BLaER1 (cell line): ENCODE data around the gene SURF1.

ENCODE experiments used
- H3K27ac ChIP-seq: shearing (Covaris generic); formaldehyde crosslinking; 2 replicates; pipeline ENCODE4 v1.8.1; 2022
- H3K27me3 ChIP-seq: shearing (Covaris generic); formaldehyde crosslinking; 2 replicates; pipeline ENCODE4 v1.8.1; 2022
- H3K36me3 ChIP-seq: shearing (Covaris generic); formaldehyde crosslinking; 2 replicates; pipeline ENCODE4 v1.8.1; 2022
- H3K4me1 ChIP-seq: shearing (Covaris generic); formaldehyde crosslinking; 2 replicates; pipeline ENCODE4 v1.8.1; 2022
- H3K4me2 ChIP-seq: shearing (Covaris generic); formaldehyde crosslinking; 2 replicates; pipeline ENCODE4 v1.8.1; 2022
- H3K4me3 ChIP-seq: shearing (Covaris generic); formaldehyde crosslinking; 2 replicates; pipeline ENCODE4 v1.8.1; 2022
- H3K9ac ChIP-seq: shearing (Covaris generic); formaldehyde crosslinking; 2 replicates; pipeline ENCODE4 v1.8.1; 2022
- H3K9me3 ChIP-seq: shearing (Covaris generic); formaldehyde crosslinking; 2 replicates; pipeline ENCODE4 v1.8.1; 2022
- H4K20me1 ChIP-seq: shearing (Covaris generic); formaldehyde crosslinking; 2 replicates; pipeline ENCODE4 v1.8.1; 2022
- Cebpa-rat ChIP-seq: shearing (Covaris generic); IDR thresholded peaks from 2 replicates; pipeline ENCODE4 v1.8.1; 2022

SURF1 gene, protein sequence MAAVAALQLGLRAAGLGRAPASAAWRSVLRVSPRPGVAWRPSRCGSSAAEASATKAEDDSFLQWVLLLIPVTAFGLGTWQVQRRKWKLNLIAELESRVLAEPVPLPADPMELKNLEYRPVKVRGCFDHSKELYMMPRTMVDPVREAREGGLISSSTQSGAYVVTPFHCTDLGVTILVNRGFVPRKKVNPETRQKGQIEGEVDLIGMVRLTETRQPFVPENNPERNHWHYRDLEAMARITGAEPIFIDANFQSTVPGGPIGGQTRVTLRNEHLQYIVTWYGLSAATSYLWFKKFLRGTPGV

DNA sequence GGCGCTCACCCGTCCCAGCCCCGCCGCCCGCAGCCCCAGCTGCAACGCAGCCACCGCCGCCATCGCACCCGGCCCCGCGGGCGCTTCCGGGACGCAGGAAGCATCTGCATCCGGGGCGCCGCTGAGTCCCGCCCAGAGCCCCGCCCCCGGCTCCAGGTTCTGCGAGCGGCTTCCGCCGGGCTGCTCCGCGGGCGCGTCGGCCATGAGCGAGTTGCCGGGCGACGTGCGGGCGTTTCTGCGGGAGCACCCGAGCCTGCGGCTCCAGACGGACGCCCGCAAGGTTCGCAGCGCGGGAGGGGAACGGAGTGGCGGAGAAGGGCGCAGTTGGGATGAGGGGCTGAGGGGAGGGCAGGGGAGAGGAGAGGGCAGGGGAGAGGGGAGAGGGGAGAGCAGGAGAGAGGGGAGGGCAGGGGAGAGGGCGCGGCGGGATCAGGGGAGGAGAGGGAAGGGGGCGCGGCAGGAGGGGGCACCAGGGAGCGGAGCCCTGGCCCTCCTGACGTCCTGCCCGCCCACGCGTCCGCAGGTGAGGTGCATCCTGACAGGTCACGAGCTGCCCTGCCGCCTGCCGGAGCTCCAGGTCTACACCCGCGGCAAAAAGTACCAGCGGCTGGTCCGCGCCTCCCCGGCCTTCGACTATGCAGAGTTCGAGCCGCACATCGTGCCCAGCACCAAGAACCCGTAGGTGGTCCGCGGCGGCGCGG lies at the start of gene SURF1, which contains the start of gene SURF2:
SURF1 (minus strand) TSS at position 97 of the 701 bp plus-strand sequence; CDS start at position 63, 34 bp downstream.
SURF2 (plus strand) TSS at position 160 of the 701 bp plus-strand sequence; CDS start at position 203, 43 bp downstream.
- no peaks in the 10 kb centered on the region for H3K9me3 ChIP-seq
- H3K27me3 ChIP-seq = no peaks in the 10 kb centered on the region
- peak within 1 kb of the TSS; percentile 81 for H3K4me3 ChIP-seq
- H3K36me3 ChIP-seq = peaks cover 63% of the 10 kb centered on the region
- peak within 1 kb of the TSS; percentile 100 for H3K4me2 ChIP-seq
- H3K9ac ChIP-seq = peak within 1 kb of the TSS; percentile 97
- peaks cover 87% of the 10 kb centered on the region for H4K20me1 ChIP-seq
- peaks cover 80% of the 10 kb centered on the region for H3K4me1 ChIP-seq
- TF ChIP-seq Cebpa-rat = no peak
- H3K27ac ChIP-seq = peak within 1 kb of the TSS; percentile 97

DNA sequence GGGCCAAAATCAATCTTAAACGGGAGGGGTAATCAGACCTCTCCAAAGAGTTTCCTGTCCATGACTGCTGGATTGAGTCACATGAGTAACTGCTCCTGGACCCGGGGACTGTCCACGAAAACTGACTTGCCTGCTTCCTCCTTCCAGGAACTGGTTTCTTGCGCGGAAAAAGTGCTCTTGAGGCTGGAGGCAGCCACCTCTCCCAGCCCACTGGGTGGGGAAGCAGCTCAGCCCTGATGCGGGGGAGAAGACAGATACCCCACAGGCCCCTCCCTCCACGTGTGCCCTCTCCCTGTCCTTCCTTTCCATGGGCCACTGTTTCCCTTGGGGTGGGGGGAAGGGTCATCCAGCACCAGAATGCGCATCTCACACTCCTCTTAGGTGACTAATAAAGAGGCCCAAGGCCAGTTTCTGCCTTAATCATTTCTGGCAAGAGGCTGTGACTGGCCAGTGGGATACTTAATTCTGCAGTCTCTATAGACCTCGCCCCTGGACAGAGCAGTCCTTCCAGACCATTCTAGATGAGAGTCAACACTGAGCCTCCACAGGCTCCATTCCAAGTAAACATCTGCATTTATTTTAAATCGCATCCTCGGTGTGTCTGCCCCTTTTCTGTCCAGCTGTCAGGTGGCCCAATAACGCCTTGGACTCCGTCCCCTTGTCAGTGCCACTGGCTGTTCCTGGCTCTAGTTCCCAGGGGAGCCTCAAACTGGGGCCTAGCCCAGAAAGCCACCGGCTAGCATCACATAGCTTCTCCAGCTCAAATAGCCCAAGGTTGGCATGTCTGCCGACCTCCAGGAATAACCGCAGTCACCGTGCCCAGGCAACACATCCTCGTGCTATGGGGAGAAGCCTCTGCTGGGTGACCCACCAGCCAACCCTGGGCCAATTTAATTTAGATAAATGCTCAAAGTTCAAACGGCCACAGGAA lies 49.5 kb upstream of the SURF1 start:
- Histone ChIP-seq H3K36me3 (peaks cover 97% of the 10 kb centered on the region), H4K20me1 (peaks cover 83% of the 10 kb centered on the region), H3K9me3 (no peaks in the 10 kb centered on the region), H3K27me3 (no peaks in the 10 kb centered on the region), H3K4me3 (no peak overlapping the region), H3K27ac (no peak overlapping the region), H3K4me2 (no peak overlapping the region), H3K4me1 (no peaks in the 10 kb centered on the region), H3K9ac (0 out of 2 replicates have a peak overlapping the region, but pooled peaks have one; percentile 6)
- no peak for TF ChIP-seq Cebpa-rat

- H3K36me3 ChIP-seq = peaks cover 94% of the 10 kb centered on the region
Observed at GRCh38 chr9:133404454-133405002, 48.2 kb upstream of the SURF1 start.

DNA sequence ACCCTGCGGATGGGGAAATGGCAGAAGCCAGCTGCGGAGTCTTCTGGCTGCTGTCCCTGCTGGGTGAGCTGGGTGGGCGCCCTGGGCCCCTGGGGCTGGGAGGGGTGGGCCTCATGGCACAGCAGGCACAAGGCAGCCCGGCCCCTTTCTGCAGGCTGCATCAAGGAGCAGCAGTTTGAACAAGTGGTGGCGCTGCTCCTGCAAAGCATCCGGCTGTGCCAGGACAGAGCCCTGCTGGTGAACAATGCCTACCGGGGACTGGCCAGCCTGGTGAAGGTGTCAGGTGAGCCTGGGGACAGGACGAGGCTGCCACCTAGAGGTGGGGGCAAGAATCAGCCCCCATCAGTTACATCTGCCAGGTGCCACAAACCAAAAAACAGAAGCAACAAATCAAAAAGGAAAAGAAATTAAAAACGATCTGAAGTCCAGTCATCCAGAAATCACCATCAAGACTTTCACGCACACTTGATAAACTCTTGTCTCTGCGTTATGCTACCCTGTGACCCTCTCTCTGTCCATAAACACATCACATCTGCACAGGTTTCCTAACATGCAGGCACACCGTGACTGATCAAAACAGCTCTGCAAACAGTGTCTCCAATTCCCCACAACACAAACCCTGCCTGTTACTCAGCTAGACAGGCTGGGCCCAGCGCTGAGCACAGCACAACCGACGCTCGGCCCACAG lies 47.6 kb upstream of the SURF1 start:
- no peaks in the 10 kb centered on the region for H3K27me3 ChIP-seq
- no peaks in the 10 kb centered on the region for H3K4me1 ChIP-seq
- H3K4me2 ChIP-seq = no peak overlapping the region
- H3K27ac ChIP-seq = no peak overlapping the region
- peaks cover 67% of the 10 kb centered on the region for H4K20me1 ChIP-seq
- no peak for TF ChIP-seq Cebpa-rat
- H3K36me3 ChIP-seq = peaks cover 88% of the 10 kb centered on the region
- no peak overlapping the region for H3K4me3 ChIP-seq
- H3K9ac ChIP-seq = no peak overlapping the region
- no peaks in the 10 kb centered on the region for H3K9me3 ChIP-seq

More at GRCh38 chr9:133404454-133405002, 48.2 kb upstream of the SURF1 start:
- no peaks in the 10 kb centered on the region for H3K9me3 ChIP-seq
- no peak overlapping the region for H3K4me3 ChIP-seq
- no peak for TF ChIP-seq Cebpa-rat
- H3K4me2 ChIP-seq = no peak overlapping the region
- peaks cover 71% of the 10 kb centered on the region for H4K20me1 ChIP-seq
- H3K27me3 ChIP-seq = no peaks in the 10 kb centered on the region
- no peak overlapping the region for H3K27ac ChIP-seq
- no peak overlapping the region for H3K9ac ChIP-seq
- H3K4me1 ChIP-seq = no peaks in the 10 kb centered on the region

DNA sequence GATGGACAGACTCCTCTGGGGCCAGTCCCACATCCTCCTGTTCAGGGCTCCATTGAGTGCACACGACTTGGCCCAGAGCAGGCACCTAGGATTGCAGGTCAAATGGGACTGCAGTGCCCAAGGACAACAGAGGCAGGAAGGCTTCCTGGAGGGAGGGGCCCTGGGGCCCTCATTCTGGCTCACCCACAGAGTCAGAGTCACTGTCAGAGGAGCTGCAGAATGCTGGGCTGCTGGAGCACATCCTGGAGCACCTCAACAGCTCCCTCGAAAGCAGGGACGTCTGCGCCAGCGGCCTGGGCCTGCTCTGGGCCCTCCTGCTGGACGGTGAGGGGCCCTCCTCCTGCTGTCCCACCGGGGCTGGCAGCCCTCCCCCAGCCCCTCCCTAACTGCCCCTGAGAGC lies 46.4 kb upstream of the SURF1 start:
- Histone ChIP-seq H3K9ac (no peak overlapping the region), H3K27ac (no peak overlapping the region), H3K27me3 (no peaks in the 10 kb centered on the region), H3K4me2 (no peak overlapping the region), H3K36me3 (peaks cover 76% of the 10 kb centered on the region), H4K20me1 (peaks cover 63% of the 10 kb centered on the region), H3K9me3 (no peaks in the 10 kb centered on the region), H3K4me3 (no peak overlapping the region), H3K4me1 (peaks cover 2% of the 10 kb centered on the region; the same call in 1 of the 2 replicates)
- TF ChIP-seq Cebpa-rat = no peak

- peaks cover 13% of the 10 kb centered on the region; the same call in 1 of the 2 replicates for H3K4me1 ChIP-seq
- no peak overlapping the region for H3K9ac ChIP-seq
- no peak overlapping the region for H3K4me2 ChIP-seq
- TF ChIP-seq Cebpa-rat = no peak
- H3K27me3 ChIP-seq = no peaks in the 10 kb centered on the region
- H4K20me1 ChIP-seq = peaks cover 52% of the 10 kb centered on the region
- no peaks in the 10 kb centered on the region for H3K9me3 ChIP-seq
- peaks cover 65% of the 10 kb centered on the region for H3K36me3 ChIP-seq
- no peak overlapping the region for H3K4me3 ChIP-seq
- no peak overlapping the region for H3K27ac ChIP-seq
Observed at GRCh38 chr9:133401588-133401987, 45.3 kb upstream of the SURF1 start.

- Histone ChIP-seq H4K20me1 (peaks cover 40% of the 10 kb centered on the region), H3K36me3 (peaks cover 52% of the 10 kb centered on the region), H3K4me3 (no peak overlapping the region), H3K27me3 (no peaks in the 10 kb centered on the region), H3K9ac (no peak overlapping the region), H3K4me1 (peaks cover 17% of the 10 kb centered on the region; the same call in 1 of the 2 replicates), H3K9me3 (no peaks in the 10 kb centered on the region), H3K27ac (no peak overlapping the region), H3K4me2 (no peak overlapping the region)
- TF ChIP-seq Cebpa-rat = no peak
Observed at GRCh38 chr9:133400292-133400691, 44.0 kb upstream of the SURF1 start.

DNA sequence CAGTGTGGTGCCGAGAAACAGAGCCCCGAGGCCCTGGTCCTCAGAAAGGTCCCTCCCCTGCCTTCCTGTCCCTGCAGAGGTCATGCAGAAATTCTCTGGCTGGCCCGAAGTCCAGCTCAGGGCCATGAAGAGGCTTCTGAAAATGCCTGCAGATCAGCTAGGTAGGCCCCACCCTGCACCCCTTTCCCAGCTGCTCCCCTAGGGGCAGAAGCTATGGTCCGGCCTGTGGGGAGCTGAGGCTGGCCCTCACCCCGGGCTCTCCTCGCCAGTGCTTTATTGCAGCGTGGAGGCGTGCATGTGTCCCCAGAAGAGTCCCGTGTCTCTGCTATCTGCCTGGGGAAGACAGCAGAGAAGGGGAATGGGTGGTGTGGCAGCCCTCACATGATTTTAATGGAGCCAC lies 41.6 kb upstream of the SURF1 start:
- Histone ChIP-seq H3K4me2 (no peak overlapping the region), H3K27me3 (no peaks in the 10 kb centered on the region), H3K9ac (no peak overlapping the region), H3K36me3 (peaks cover 28% of the 10 kb centered on the region), H3K27ac (no peak overlapping the region), H3K9me3 (no peaks in the 10 kb centered on the region), H4K20me1 (peaks cover 16% of the 10 kb centered on the region; the same call in 1 of the 2 replicates), H3K4me3 (no peak overlapping the region), H3K4me1 (peaks cover 17% of the 10 kb centered on the region; the same call in 1 of the 2 replicates)
- TF ChIP-seq Cebpa-rat = no peak
